Lung (tissue), 12 donors: ENCODE results near the gene NIPAL3. TPM values are rescaled to one million over a fixed set of nuclear protein-coding genes. Genes with fewer than 3 reads are reported as not detected.

Source experiments
- ATAC-seq: fragments of 200-7000 bp; cut with Tn5 transposase; one replicate; pipeline ENCODE4 v1.9.1; 2020; ENCODE audit warnings: moderate number of reproducible peaks; ENCODE audit not compliant: insufficient read depth, low FRiP score
- DNase-seq, 3 donors: peaks; one replicate each; pipeline ENCODE4 v3.0.0-alpha.2; 2013 to 2017
- H3K27ac ChIP-seq, 2 donors: one replicate each; pipeline ENCODE4 v1.5.1; 2013; ENCODE audit warnings: mild to moderate bottlenecking in 2 of 2, moderate library complexity in 2 of 2, control low read depth in 1 of 2, inconsistent platforms in 1 of 2, low read depth in 1 of 2, low read length in 1 of 2
- H3K27me3 ChIP-seq, 3 donors: one replicate each; pipeline ENCODE4 v1.5.1; 2013; ENCODE audit warnings: low read length in 2 of 3; ENCODE audit not compliant: control insufficient read depth in 3 of 3, insufficient read depth in 3 of 3
- H3K36me3 ChIP-seq, 4 donors: one replicate each; pipeline ENCODE4 v1.5.1; 2013; ENCODE audit warnings: low read length in 4 of 4, mild to moderate bottlenecking in 1 of 4, moderate library complexity in 1 of 4; ENCODE audit not compliant: control insufficient read depth in 4 of 4, insufficient read depth in 4 of 4
- H3K4me1 ChIP-seq, 5 donors: one replicate each; pipeline ENCODE4 v1.5.1; 2013; ENCODE audit warnings: low read length in 5 of 5, mild to moderate bottlenecking in 2 of 5, moderate library complexity in 1 of 5; ENCODE audit not compliant: control insufficient read depth in 5 of 5, insufficient read depth in 5 of 5
- H3K4me3 ChIP-seq: one replicate; pipeline ENCODE4 v1.5.1; 2013; ENCODE audit warnings: mild to moderate bottlenecking, control low read depth, moderate library complexity
- H3K9ac ChIP-seq, 2 donors: one replicate each; pipeline ENCODE4 v1.5.1; 2013; ENCODE audit warnings: low read length in 2 of 2, control low read depth in 1 of 2; ENCODE audit not compliant: insufficient read depth in 1 of 2
- H3K9me3 ChIP-seq, 4 donors: one replicate each; pipeline ENCODE4 v1.5.1; 2013; ENCODE audit warnings: low read length in 3 of 4, mild to moderate bottlenecking in 1 of 4, moderate library complexity in 1 of 4; ENCODE audit not compliant: control insufficient read depth in 4 of 4, insufficient read depth in 3 of 4
- CTCF ChIP-seq: IDR thresholded peaks from 2 replicates; pipeline ENCODE4 v1.5.1; 2012; ENCODE audit warnings: mild to moderate bottlenecking; ENCODE audit errors: control extremely low read depth, extremely low read depth
- WGBS, 2 donors: extraction: QIAGEN DNeasy Blood & Tissue Kit; methylation state at CpG; one replicate each; pipeline ENCODE4 v1.1.7; 2013; 5-methylcytosine and 5-hydroxymethylcytosine counted together
- polyA plus RNA-seq, 2 donors: library from polyadenylated mRNA; stranded (reverse); fragments of 200-250 nt; gene quantifications; one replicate each; pipeline ENCODE4 v1.2.1, GENCODE V29; 2013
- total RNA-seq, 2 donors: library from RNA; depleted of rRNA in 1 of 2; stranded (reverse); fragments of >200 nt in 1 of 2; gene quantifications; one replicate each; pipeline ENCODE4 v1.2.1, GENCODE V29; 2014 to 2021
- donor health status: control.
- donor health status: control.
- donor health status: Bipolar disorder and iron deficiency.
- donor health status: healthy.
- donor health status: DM: yes; HTN: yes; CAD: no.

NIPAL3 gene
- total and polyA plus RNA-seq, 4 donors: 11.9 to 31.8 (median 19.8) TPM

- Histone ChIP-seq H3K27me3 (peaks cover 0 to 25% (median 7%) of the 10 kb centered on the region in 3 donors), H3K9me3 (no peaks in the 10 kb centered on the region), H3K36me3 (no peaks in the 10 kb centered on the region), H3K4me1 (peaks cover 0 to 2% (median 0%) of the 10 kb centered on the region in 5 donors), H3K27ac (no peak overlapping the region), H3K9ac (no peak overlapping the region), H3K4me3 (no peak overlapping the region)
- DNase-seq: no peak
- TF ChIP-seq CTCF: no peak
- 76 to 85% methylated on average over 5 of the region's 5 CpGs for WGBS, 2 donors
- ATAC-seq: no peak
Observed at GRCh38 chr1:24506691-24507381, 91.2 kb downstream of the NIPAL3 start.

DNA sequence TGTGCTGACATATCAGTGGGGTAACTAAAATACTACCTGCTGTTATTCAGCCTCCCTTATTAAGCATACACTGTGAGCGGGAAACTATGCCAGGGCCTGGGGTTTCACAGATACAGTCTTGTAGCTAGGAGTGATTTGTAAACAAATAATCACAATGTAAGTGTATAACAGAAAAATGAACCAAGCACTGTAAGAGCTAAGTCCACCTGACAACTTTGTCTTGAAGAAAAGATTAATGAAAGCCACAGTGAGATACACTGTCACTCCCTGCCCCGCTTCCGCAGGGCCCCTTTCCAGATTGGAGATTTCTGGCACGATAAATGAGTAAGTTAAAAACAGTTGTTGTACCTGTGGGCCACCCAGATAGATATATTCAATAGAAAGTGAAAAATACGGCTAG lies 91.8 kb downstream of the NIPAL3 start:
- no peak overlapping the region for H3K27ac ChIP-seq
- H3K36me3 ChIP-seq: no peaks in the 10 kb centered on the region
- ATAC-seq: no peak
- peak in 1 of 3 donors; percentile 6 for DNase-seq
- H3K9ac ChIP-seq: no peak overlapping the region
- WGBS, 2 donors: 92 to 96% methylated on average over 5 of the region's 5 CpGs
- H3K4me3 ChIP-seq: no peak overlapping the region
- H3K4me1 ChIP-seq: no peaks in the 10 kb centered on the region
- H3K9me3 ChIP-seq: no peaks in the 10 kb centered on the region
- H3K27me3 ChIP-seq: peaks cover 0 to 25% (median 7%) of the 10 kb centered on the region in 3 donors
- no peak for TF ChIP-seq CTCF

GRCh38 chr1:24508911-24509310 lies 93.3 kb downstream of the NIPAL3 start:
- Histone ChIP-seq H3K27ac (no peak overlapping the region), H3K4me1 (no peaks in the 10 kb centered on the region), H3K9me3 (no peaks in the 10 kb centered on the region), H3K4me3 (no peak overlapping the region), H3K36me3 (no peaks in the 10 kb centered on the region), H3K27me3 (peaks cover 0 to 20% (median 7%) of the 10 kb centered on the region in 3 donors), H3K9ac (no peak overlapping the region)
- TF ChIP-seq CTCF: no peak
- DNase-seq (no peak), ATAC-seq (no peak)
- WGBS, 2 donors: 95% methylated on average over 5 of the region's 5 CpGs

DNA sequence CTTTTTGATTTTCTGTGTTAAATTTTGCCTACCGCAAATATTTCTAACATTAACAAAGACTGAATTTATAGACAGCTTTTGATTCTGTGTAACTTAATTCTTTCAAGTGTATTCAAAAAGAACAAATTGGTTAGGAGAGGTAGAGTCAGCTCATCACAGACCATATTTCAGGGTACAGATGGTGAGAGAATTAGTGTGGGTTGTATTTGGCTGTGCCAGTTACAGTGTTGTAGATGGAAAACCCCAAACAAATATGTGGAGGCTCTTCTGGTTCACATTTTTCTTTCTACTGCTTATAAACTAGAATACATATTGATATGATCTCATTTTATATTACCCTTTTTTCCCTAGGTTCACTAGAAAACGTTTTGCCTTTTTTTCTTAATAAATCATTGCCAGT lies 98.1 kb downstream of the NIPAL3 start:
- DNase-seq: no peak
- H3K9ac ChIP-seq: no peak overlapping the region
- no peaks in the 10 kb centered on the region for H3K27me3 ChIP-seq
- no peak overlapping the region for H3K27ac ChIP-seq
- H3K4me1 ChIP-seq: no peaks in the 10 kb centered on the region
- ATAC-seq: no peak
- H3K4me3 ChIP-seq: no peak overlapping the region
- WGBS, 2 donors: 71 to 75% methylated on average over 2 of the region's 2 CpGs
- no peak for TF ChIP-seq CTCF
- no peaks in the 10 kb centered on the region for H3K36me3 ChIP-seq
- no peaks in the 10 kb centered on the region for H3K9me3 ChIP-seq
